ENCODE results near the gene GIGYF1.

DNA sequence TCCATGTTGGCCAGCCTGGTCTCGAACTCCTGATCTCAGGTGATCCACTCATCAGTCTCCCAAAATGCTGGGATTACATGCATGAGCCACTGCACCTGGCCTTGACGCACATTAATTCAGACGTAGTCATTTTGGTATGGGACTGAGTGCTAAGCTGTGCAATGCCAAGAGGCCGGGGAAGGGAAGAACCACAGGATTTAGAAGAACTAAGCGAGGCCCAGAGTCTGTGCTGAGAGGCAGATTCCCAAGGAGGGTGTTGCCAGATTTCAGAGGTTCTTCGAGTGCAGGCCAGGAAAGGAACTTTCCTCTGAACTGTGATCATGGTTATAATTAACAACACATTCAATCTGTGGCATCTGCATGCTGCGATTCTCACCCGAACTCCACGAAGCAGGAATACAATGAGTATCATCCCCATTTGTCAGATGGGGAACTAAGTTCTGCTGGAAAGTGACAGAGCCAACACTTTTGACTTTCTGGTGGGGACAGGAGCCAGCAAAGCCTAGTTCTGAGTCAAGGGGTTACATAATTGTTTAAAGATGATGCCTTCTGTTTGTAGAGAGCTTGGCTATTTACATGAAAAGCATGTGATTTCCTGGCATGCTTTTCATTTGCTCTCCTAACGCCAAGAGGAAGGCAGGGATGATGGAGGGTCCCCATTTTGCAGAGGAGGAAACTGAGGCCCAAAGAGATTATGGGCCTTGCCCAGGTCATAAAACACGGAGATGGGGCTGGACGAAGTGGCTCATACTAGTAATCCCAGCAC lies 33.1 kb upstream of the GIGYF1 start:
- TF ChIP-seq, protein P1, sequence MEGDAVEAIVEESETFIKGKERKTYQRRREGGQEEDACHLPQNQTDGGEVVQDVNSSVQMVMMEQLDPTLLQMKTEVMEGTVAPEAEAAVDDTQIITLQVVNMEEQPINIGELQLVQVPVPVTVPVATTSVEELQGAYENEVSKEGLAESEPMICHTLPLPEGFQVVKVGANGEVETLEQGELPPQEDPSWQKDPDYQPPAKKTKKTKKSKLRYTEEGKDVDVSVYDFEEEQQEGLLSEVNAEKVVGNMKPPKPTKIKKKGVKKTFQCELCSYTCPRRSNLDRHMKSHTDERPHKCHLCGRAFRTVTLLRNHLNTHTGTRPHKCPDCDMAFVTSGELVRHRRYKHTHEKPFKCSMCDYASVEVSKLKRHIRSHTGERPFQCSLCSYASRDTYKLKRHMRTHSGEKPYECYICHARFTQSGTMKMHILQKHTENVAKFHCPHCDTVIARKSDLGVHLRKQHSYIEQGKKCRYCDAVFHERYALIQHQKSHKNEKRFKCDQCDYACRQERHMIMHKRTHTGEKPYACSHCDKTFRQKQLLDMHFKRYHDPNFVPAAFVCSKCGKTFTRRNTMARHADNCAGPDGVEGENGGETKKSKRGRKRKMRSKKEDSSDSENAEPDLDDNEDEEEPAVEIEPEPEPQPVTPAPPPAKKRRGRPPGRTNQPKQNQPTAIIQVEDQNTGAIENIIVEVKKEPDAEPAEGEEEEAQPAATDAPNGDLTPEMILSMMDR (IDR thresholded peaks at IDR 0.05): no peak
- TF ChIP-seq POLR2A (IDR thresholded peaks at IDR 0.05): no peak

All from stomach (tissue), 4 donors.